ENCODE measurements around the gene PTPRO. TPM values are rescaled to one million over a fixed set of nuclear protein-coding genes. Genes with fewer than 3 reads are reported as not detected.

Gene PTPRO
- total and polyA plus RNA-seq, 10 of the 15 experiments (the other 5 are each of a cell fraction or from before 2014, with no cell fraction given) = 1.2 to 5.3 (median 3.5) TPM

DNA sequence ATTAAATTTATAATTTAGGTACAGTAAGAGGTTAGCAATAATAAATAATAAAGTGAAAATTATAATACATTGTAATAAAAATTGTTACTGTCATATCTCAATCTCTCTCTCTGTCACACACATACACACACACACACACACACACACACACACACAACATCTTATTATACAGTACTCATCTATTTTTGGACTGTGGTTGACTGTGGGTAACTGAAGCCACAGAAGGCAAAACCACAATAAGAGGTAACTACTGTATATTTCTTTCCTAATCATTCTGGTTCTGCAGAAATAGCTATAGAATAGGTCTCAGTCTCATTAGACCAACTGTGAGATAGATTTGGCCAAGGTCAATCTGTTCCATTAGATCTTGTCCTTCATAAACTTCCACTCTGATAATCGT, 33.1 kb upstream of the PTPRO start (continued):
- peak; percentile 28 for TF ChIP-seq MEF2B (IDR thresholded peaks at IDR 0.05; ENCODE audit: partially characterized antibody, poor library complexity, severe bottlenecking)
- TF ChIP-seq, protein P1, sequence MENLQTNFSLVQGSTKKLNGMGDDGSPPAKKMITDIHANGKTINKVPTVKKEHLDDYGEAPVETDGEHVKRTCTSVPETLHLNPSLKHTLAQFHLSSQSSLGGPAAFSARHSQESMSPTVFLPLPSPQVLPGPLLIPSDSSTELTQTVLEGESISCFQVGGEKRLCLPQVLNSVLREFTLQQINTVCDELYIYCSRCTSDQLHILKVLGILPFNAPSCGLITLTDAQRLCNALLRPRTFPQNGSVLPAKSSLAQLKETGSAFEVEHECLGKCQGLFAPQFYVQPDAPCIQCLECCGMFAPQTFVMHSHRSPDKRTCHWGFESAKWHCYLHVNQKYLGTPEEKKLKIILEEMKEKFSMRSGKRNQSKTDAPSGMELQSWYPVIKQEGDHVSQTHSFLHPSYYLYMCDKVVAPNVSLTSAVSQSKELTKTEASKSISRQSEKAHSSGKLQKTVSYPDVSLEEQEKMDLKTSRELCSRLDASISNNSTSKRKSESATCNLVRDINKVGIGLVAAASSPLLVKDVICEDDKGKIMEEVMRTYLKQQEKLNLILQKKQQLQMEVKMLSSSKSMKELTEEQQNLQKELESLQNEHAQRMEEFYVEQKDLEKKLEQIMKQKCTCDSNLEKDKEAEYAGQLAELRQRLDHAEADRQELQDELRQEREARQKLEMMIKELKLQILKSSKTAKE (IDR thresholded peaks at IDR 0.05; ENCODE audit: low read depth, poor library complexity, severe bottlenecking) = no peak
- TF ChIP-seq NFYA (IDR thresholded peaks at IDR 0.05; ENCODE audit: borderline replicate concordance, low read depth, low read length) = no peak
- no peak for TF ChIP-seq MTA2 (IDR thresholded peaks at IDR 0.05; ENCODE audit: low read depth)
- no peak for TF ChIP-seq RELA (IDR thresholded peaks at IDR 0.05; ENCODE audit: borderline replicate concordance, partially characterized antibody)
- TF ChIP-seq RB1 (IDR thresholded peaks at IDR 0.05; ENCODE audit: borderline replicate concordance) = no peak
- TF ChIP-seq, protein P2, sequence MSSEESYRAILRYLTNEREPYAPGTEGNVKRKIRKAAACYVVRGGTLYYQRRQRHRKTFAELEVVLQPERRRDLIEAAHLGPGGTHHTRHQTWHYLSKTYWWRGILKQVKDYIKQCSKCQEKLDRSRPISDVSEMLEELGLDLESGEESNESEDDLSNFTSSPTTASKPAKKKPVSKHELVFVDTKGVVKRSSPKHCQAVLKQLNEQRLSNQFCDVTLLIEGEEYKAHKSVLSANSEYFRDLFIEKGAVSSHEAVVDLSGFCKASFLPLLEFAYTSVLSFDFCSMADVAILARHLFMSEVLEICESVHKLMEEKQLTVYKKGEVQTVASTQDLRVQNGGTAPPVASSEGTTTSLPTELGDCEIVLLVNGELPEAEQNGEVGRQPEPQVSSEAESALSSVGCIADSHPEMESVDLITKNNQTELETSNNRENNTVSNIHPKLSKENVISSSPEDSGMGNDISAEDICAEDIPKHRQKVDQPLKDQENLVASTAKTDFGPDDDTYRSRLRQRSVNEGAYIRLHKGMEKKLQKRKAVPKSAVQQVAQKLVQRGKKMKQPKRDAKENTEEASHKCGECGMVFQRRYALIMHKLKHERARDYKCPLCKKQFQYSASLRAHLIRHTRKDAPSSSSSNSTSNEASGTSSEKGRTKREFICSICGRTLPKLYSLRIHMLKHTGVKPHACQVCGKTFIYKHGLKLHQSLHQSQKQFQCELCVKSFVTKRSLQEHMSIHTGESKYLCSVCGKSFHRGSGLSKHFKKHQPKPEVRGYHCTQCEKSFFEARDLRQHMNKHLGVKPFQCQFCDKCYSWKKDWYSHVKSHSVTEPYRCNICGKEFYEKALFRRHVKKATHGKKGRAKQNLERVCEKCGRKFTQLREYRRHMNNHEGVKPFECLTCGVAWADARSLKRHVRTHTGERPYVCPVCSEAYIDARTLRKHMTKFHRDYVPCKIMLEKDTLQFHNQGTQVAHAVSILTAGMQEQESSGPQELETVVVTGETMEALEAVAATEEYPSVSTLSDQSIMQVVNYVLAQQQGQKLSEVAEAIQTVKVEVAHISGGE (CRISPR knock-in tag; IDR thresholded peaks at IDR 0.05) = no peak
- no peak for TF ChIP-seq SMAD5 (IDR thresholded peaks at IDR 0.05; ENCODE audit: low read depth)

Measured in GM12878 (cell line).